GM12878 (cell line): Measurements from ENCODE around the gene DGLUCY. TPM values are rescaled to one million over a fixed set of nuclear protein-coding genes. Genes with fewer than 3 reads are reported as not detected.
A peak's percentile ranks its signal among the peaks of the same experiment; 100 is the strongest.

Source experiments
- CBFB ChIP-seq: IDR thresholded peaks from 2 replicates; pipeline ENCODE4 v1.6.1; 2016; ENCODE audit warnings: antibody characterized with exemption, low read depth
- CTCF ChIP-seq, 3 experiments: IDR thresholded peaks in 2 of 3; conservative IDR thresholded peaks in 1 of 3; 2 replicates each; pipeline ENCODE4 v1.5.1; 2011; ENCODE audit warnings: low read depth in 3 of 3, low read length in 3 of 3, mild to moderate bottlenecking in 3 of 3, control low read depth in 2 of 3, moderate library complexity in 2 of 3, inconsistent platforms in 1 of 3, mixed read lengths in 1 of 3; ENCODE audit not compliant: control insufficient read depth in 2 of 3, insufficient read depth in 1 of 3; ENCODE audit errors: extremely low read depth in 1 of 3
- E2F8 ChIP-seq: fragments of 450-650 bp; IDR thresholded peaks from 2 replicates; pipeline ENCODE4 v1.6.1; 2018; ENCODE audit warnings: mild to moderate bottlenecking, low read depth, moderate library complexity; ENCODE audit not compliant: partially characterized antibody
- ELK1 ChIP-seq: IDR thresholded peaks from 2 replicates; pipeline ENCODE4 v1.6.1; 2012; ENCODE audit warnings: low read depth, low read length, improper control_type of control experiment
- IRF5 ChIP-seq: fragments of 450-650 bp; IDR thresholded peaks from 2 replicates; pipeline ENCODE4 v1.6.1; 2017; ENCODE audit warnings: borderline replicate concordance
- MTA3 ChIP-seq: IDR thresholded peaks from 2 replicates; pipeline ENCODE4 v1.6.1; 2012; ENCODE audit warnings: low read length, inconsistent platforms, borderline replicate concordance
- NFYA ChIP-seq: IDR thresholded peaks from 2 replicates; pipeline ENCODE4 v1.6.1; 2011; ENCODE audit warnings: low read depth, mild to moderate bottlenecking, low read length, improper control_type of control experiment, borderline replicate concordance
- NR2C2 ChIP-seq: IDR thresholded peaks from 2 replicates; pipeline ENCODE4 v1.6.1; 2011; ENCODE audit warnings: borderline replicate concordance, low read depth; ENCODE audit not compliant: control insufficient read depth, insufficient read length
- POLR2AphosphoS2 ChIP-seq: IDR thresholded peaks from 2 replicates; pipeline ENCODE4 v1.6.1; 2011; ENCODE audit warnings: low read depth, mild to moderate bottlenecking, low read length, improper control_type of control experiment, moderate library complexity
- PRDM15 ChIP-seq: fragments of 450-650 bp; formaldehyde crosslinking; IDR thresholded peaks from 2 replicates; pipeline ENCODE4 v1.4.0; 2020; ENCODE audit warnings: mild to moderate bottlenecking, moderate library complexity
- SMC3 ChIP-seq: IDR thresholded peaks from 2 replicates; pipeline ENCODE4 v1.6.1; 2011; ENCODE audit warnings: low read length, improper control_type of control experiment, borderline replicate concordance
- TBL1XR1 ChIP-seq: IDR thresholded peaks from 2 replicates; pipeline ENCODE4 v1.6.1; 2012; ENCODE audit warnings: low read depth, low read length, improper control_type of control experiment
- ZNF274 ChIP-seq: IDR thresholded peaks from one replicate; pipeline ENCODE4 v1.8.0; 2011; ENCODE audit not compliant: insufficient read length, insufficient read depth
- ZNF687 ChIP-seq: fragments of 450-650 bp; IDR thresholded peaks from 2 replicates; pipeline ENCODE4 v1.6.1; 2017; ENCODE audit warnings: mild to moderate bottlenecking, moderate library complexity
- polyA plus RNA-seq, 11 experiments: library from polyadenylated mRNA; depleted of rRNA in 4 of 11; unstranded in 6 of 11; stranded (reverse) in 5 of 11; fragments of >200 nt; fragmentation: Nextera tagmentation in 4 of 11; fragmentation: Illumina TruSeq in 1 of 11; extraction: Ambion mirVana in 4 of 11; extraction: Trizol in 1 of 11; gene quantifications; 1 replicate in 1 of 11; 2 replicates in 10 of 11; pipeline versions ENCODE4 v1.2.1 to v1.2.3, GENCODE V29; 2011 to 2016; ENCODE audit warnings: inconsistent platforms in 2 of 11, missing spikeins in 2 of 11, low read depth in 1 of 11
- total RNA-seq, 4 experiments: library from RNA; depleted of rRNA in 3 of 4; stranded (reverse); fragments of >200 nt in 3 of 4; fragmentation: Illumina TruSeq in 1 of 4; extraction: Trizol in 1 of 4; gene quantifications; 2 replicates each; pipeline versions ENCODE4 v1.2.1 to v1.2.3, GENCODE V29; 2013 to 2021

The DGLUCY gene
- total and polyA plus RNA-seq, 10 of the 15 experiments (the other 5 are each of a cell fraction or from before 2014, with no cell fraction given) = 15.0 to 70.3 (median 55.1) TPM

- peak; percentile 85 to 89 (median 89); a peak in 5 of 6 replicates for TF ChIP-seq CTCF (IDR thresholded peaks at IDR 0.05 in 2 of 3, conservative IDR thresholded peaks at IDR 0.05 in 1 of 3; ENCODE audit: control insufficient read depth in 2 of 3, extremely low read depth in 1 of 3, insufficient read depth in 1 of 3, low read depth in 3 of 3, low read length in 3 of 3)
- TF ChIP-seq MTA3 = no peak
- TF ChIP-seq E2F8 = no peak
- TF ChIP-seq POLR2AphosphoS2 = no peak
- TF ChIP-seq IRF5 = no peak
- TF ChIP-seq ZNF274 = no peak
- no peak for TF ChIP-seq ELK1
- TF ChIP-seq PRDM15 (CRISPR knock-in tag) = no peak
- TF ChIP-seq NR2C2 = no peak
- TF ChIP-seq CBFB = no peak
- no peak for TF ChIP-seq ZNF687
- TF ChIP-seq NFYA = no peak
- TF ChIP-seq TBL1XR1 = no peak
- TF ChIP-seq SMC3 = peak; percentile 98
Observed at GRCh38 chr14:91173221-91173670, 59.4 kb downstream of the DGLUCY start (continued).
